Left ventricle myocardium inferior (tissue), 1 donor: ENCODE data around the gene MBOAT1. TPM values are rescaled to one million over a fixed set of nuclear protein-coding genes. Genes with fewer than 3 reads are reported as not detected.
"Not testable (repeated sequence)": the region's sequence is repeated elsewhere in the genome, so short reads cannot be mapped to it uniquely, and the experiment has no call there.

ENCODE experiments used
- DNase-seq: peaks from one replicate; pipeline ENCODE4 v3.0.0-alpha.2; 2020
- H3K27ac ChIP-seq: fragments of 200-600 bp; replicated peaks from 2 replicates; pipeline ENCODE4 v1.8.0; 2021
- H3K27me3 ChIP-seq: fragments of 200-600 bp; 2 replicates; pipeline ENCODE4 v1.8.0; 2021; ENCODE audit warnings: low read depth
- H3K36me3 ChIP-seq: fragments of 200-600 bp; 2 replicates; pipeline ENCODE4 v1.8.0; 2021
- H3K4me1 ChIP-seq: fragments of 200-600 bp; 2 replicates; pipeline ENCODE4 v1.8.0; 2021
- H3K4me3 ChIP-seq: fragments of 200-600 bp; 2 replicates; pipeline ENCODE4 v1.8.0; 2021; ENCODE audit warnings: mild to moderate bottlenecking, moderate library complexity
- H3K9me3 ChIP-seq: fragments of 200-600 bp; replicated peaks from 2 replicates; pipeline ENCODE4 v1.8.0; 2021
- CTCF ChIP-seq: fragments of 200-600 bp; IDR thresholded peaks from 2 replicates; pipeline ENCODE4 v1.8.0; 2021; ENCODE audit warnings: antibody characterized with exemption, mild to moderate bottlenecking, borderline replicate concordance
- intact Hi-C: fragments of 100-400 bp; cut with micrococcal nuclease; formaldehyde crosslinking; loops from one replicate; pipeline ENCODE4 v1.11.0; 2022
- total RNA-seq: library from RNA; stranded (reverse); fragmentation: NEBNext Ultra II Directional; extraction: Animal tissue kit (Norgen Biotek cat#: 25700); gene quantifications from one replicate; pipeline ENCODE4 v1.2.1, GENCODE V29; 2021
- donor health status: DM: no; HTN: yes; CAD: no; lungs with severe emphysema.

Gene MBOAT1
- total RNA-seq, 1 donor from 2014 or later: 5.6 TPM

GRCh38 chr6:20254295-20254694 is 42.0 kb upstream of the MBOAT1 start:
- no peak for TF ChIP-seq CTCF

GRCh38 chr6:20253021-20253420 is 40.8 kb upstream of the MBOAT1 start:
- Histone ChIP-seq H3K4me1 (no peaks in the 10 kb centered on the region), H3K36me3 (no peaks in the 10 kb centered on the region), H3K9me3 (no peaks in the 10 kb centered on the region), H3K27ac (no peak overlapping the region), H3K4me3 (no peak overlapping the region), H3K27me3 (no peaks in the 10 kb centered on the region)
- TF ChIP-seq CTCF: no peak
- intact Hi-C loops: no loop called here
- no peak for DNase-seq

More at GRCh38 chr6:20254295-20254694, 42.0 kb upstream of the MBOAT1 start:
- no peaks in the 10 kb centered on the region for H3K27me3 ChIP-seq
- no peaks in the 10 kb centered on the region for H3K36me3 ChIP-seq
- H3K4me1 ChIP-seq: no peaks in the 10 kb centered on the region
- no peak overlapping the region for H3K4me3 ChIP-seq
- intact Hi-C loops: no loop called here
- DNase-seq: no peak
- H3K27ac ChIP-seq: no peak overlapping the region
- H3K9me3 ChIP-seq: no peaks in the 10 kb centered on the region

- Histone ChIP-seq H3K4me3 (no peak overlapping the region), H3K4me1 (no peaks in the 10 kb centered on the region), H3K36me3 (no peaks in the 10 kb centered on the region), H3K9me3 (no peaks in the 10 kb centered on the region), H3K27ac (no peak overlapping the region), H3K27me3 (no peaks in the 10 kb centered on the region)
- no peak for DNase-seq
- intact Hi-C loops: no loop called here
- no peak for TF ChIP-seq CTCF
Observed at GRCh38 chr6:20252311-20252710, 40.0 kb upstream of the MBOAT1 start.

GRCh38 chr6:20251525-20251924 is 39.3 kb upstream of the MBOAT1 start:
- Histone ChIP-seq H3K9me3 (no peaks in the 10 kb centered on the region), H3K27ac (no peak overlapping the region), H3K27me3 (no peaks in the 10 kb centered on the region), H3K4me3 (no peak overlapping the region), H3K36me3 (no peaks in the 10 kb centered on the region), H3K4me1 (no peaks in the 10 kb centered on the region)
- TF ChIP-seq CTCF: no peak
- DNase-seq: no peak
- intact Hi-C loops: no loop called here

- H3K36me3 ChIP-seq: no peaks in the 10 kb centered on the region
- TF ChIP-seq CTCF: no peak
- no peak for DNase-seq
- H3K9me3 ChIP-seq: no peaks in the 10 kb centered on the region
- no peaks in the 10 kb centered on the region for H3K4me1 ChIP-seq
- no peaks in the 10 kb centered on the region for H3K27me3 ChIP-seq
- intact Hi-C loops: no loop called here
- no peak overlapping the region for H3K4me3 ChIP-seq
- no peak overlapping the region for H3K27ac ChIP-seq
Observed at GRCh38 chr6:20246125-20246524, 33.9 kb upstream of the MBOAT1 start.

GRCh38 chr6:20244807-20245681 is 32.8 kb upstream of the MBOAT1 start:
- H3K27ac ChIP-seq, H3K36me3 ChIP-seq, intact Hi-C loops, H3K27me3 ChIP-seq, H3K9me3 ChIP-seq, H3K4me3 ChIP-seq, DNase-seq, H3K4me1 ChIP-seq: not testable (repeated sequence)
